Measurements from ENCODE around the gene LSM3.

DNA sequence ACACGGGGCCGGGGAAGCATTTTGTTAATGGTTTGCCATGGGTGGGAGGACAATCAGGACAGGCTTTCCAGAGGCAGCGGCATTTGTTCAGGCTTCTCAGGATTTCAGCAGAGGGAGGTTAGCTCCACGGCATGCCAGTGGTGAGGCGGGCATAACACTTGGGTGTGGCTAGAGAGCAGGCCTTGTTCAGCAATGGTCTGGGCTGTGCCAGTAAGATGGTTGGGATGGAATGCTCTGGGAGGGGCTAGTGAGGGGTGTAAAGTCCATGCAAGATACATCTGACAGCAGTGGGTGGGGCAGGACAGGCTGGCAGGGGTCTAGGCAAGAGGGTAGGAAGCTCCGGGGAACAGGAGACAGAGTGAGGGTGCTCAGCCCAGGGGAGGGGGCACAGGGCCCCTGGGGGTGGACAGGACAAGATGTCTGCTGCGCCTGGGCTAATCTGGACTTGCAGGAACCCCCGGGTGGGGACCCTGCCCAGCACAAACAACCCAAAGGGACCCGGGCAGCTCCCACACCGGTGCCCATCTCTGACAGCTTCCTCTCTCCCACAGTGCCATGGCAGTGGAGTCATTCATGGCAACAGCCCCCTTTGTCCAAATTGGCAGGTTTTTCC lies 45.3 kb upstream of the LSM3 start:
- TF ChIP-seq POLR2A (IDR thresholded peaks at IDR 0.05) (no peak), CTCF (IDR thresholded peaks at IDR 0.05) (no peak), EP300 (IDR thresholded peaks at IDR 0.05) (no peak)
